ENCODE data around the gene DOCK9.
"Not testable (repeated sequence)": the region's sequence is repeated elsewhere in the genome, so short reads cannot be mapped to it uniquely, and the experiment has no call there.

The DOCK9 gene

GRCh38 chr13:98921786-98922185 is 56.1 kb downstream of the DOCK9 start:
- DNase-seq (ENCODE audit: extremely low read depth in 1 of 2, low read depth in 1 of 2) = no peak

GRCh38 chr13:98921015-98921580 is 56.8 kb downstream of the DOCK9 start:
- DNase-seq (ENCODE audit: extremely low read depth in 1 of 2, low read depth in 1 of 2) = no peak

GRCh38 chr13:98919566-98919965 is 58.3 kb downstream of the DOCK9 start:
- DNase-seq (ENCODE audit: extremely low read depth in 1 of 2, low read depth in 1 of 2) = no peak

GRCh38 chr13:98918771-98919170 is 59.1 kb downstream of the DOCK9 start:
- DNase-seq (ENCODE audit: extremely low read depth in 1 of 2, low read depth in 1 of 2) = no peak

GRCh38 chr13:98917116-98917515 is 60.7 kb downstream of the DOCK9 start:
- no peak for DNase-seq (ENCODE audit: extremely low read depth in 1 of 2, low read depth in 1 of 2)

- DNase-seq (ENCODE audit: extremely low read depth in 1 of 2, low read depth in 1 of 2) = no peak
Observed at GRCh38 chr13:98916403-98916802, 61.5 kb downstream of the DOCK9 start.

GRCh38 chr13:98915981-98916380 is 61.9 kb downstream of the DOCK9 start:
- DNase-seq (ENCODE audit: extremely low read depth in 1 of 2, low read depth in 1 of 2) = no peak

- no peak for DNase-seq (ENCODE audit: extremely low read depth in 1 of 2, low read depth in 1 of 2)
Observed at GRCh38 chr13:98915563-98915962, 62.3 kb downstream of the DOCK9 start.

GRCh38 chr13:98913741-98914140 is 64.1 kb downstream of the DOCK9 start:
- DNase-seq (ENCODE audit: extremely low read depth in 1 of 2, low read depth in 1 of 2) = no peak

GRCh38 chr13:98912846-98913245 is 65.0 kb downstream of the DOCK9 start:
- DNase-seq (ENCODE audit: extremely low read depth in 1 of 2, low read depth in 1 of 2) = no peak

- no peak for DNase-seq (ENCODE audit: extremely low read depth in 1 of 2, low read depth in 1 of 2)
Observed at GRCh38 chr13:98910501-98910951, 67.3 kb downstream of the DOCK9 start.

- DNase-seq (ENCODE audit: extremely low read depth in 1 of 2, low read depth in 1 of 2) = no peak
Observed at GRCh38 chr13:98909016-98909415, 68.8 kb downstream of the DOCK9 start.

GRCh38 chr13:98906746-98907502 is 70.9 kb downstream of the DOCK9 start:
- no peak for DNase-seq (ENCODE audit: extremely low read depth in 1 of 2, low read depth in 1 of 2)

- DNase-seq (ENCODE audit: extremely low read depth in 1 of 2, low read depth in 1 of 2) = no peak
Observed at GRCh38 chr13:98905199-98905598, 72.7 kb downstream of the DOCK9 start.

GRCh38 chr13:98900442-98900841 is 77.4 kb downstream of the DOCK9 start:
- no peak for DNase-seq (ENCODE audit: extremely low read depth in 1 of 2, low read depth in 1 of 2)

GRCh38 chr13:98897706-98898105 is 80.2 kb downstream of the DOCK9 start:
- DNase-seq (ENCODE audit: extremely low read depth in 1 of 2, low read depth in 1 of 2) = no peak

GRCh38 chr13:98896868-98897144 is 81.1 kb downstream of the DOCK9 start:
- no peak for DNase-seq (ENCODE audit: extremely low read depth in 1 of 2, low read depth in 1 of 2)

GRCh38 chr13:98896083-98896867 is 81.6 kb downstream of the DOCK9 start:
- DNase-seq (ENCODE audit: extremely low read depth in 1 of 2, low read depth in 1 of 2) = no peak

GRCh38 chr13:98894814-98895213 is 83.0 kb downstream of the DOCK9 start:
- DNase-seq (ENCODE audit: extremely low read depth in 1 of 2, low read depth in 1 of 2) = not testable (repeated sequence)

- DNase-seq (ENCODE audit: extremely low read depth in 1 of 2, low read depth in 1 of 2) = no peak
Observed at GRCh38 chr13:98893371-98893770, 84.5 kb downstream of the DOCK9 start.

- DNase-seq (ENCODE audit: extremely low read depth in 1 of 2, low read depth in 1 of 2) = no peak
Observed at GRCh38 chr13:98892821-98893220, 85.0 kb downstream of the DOCK9 start.

- no peak for DNase-seq (ENCODE audit: extremely low read depth in 1 of 2, low read depth in 1 of 2)
Observed at GRCh38 chr13:98892077-98892476, 85.8 kb downstream of the DOCK9 start.
